HG02588 (cell line): ENCODE measurements around the gene KIF3A.

ENCODE experiments used
- ATAC-seq: cut with Tn5 transposase; IDR thresholded peaks from one replicate; pipeline ENCODE4 v1.9.1; 2021; ENCODE audit warnings: mild to moderate bottlenecking, moderate library complexity; ENCODE audit not compliant: unreplicated experiment

The KIF3A gene

GRCh38 chr5:132771503-132771998 is 34.2 kb upstream of the KIF3A start:
- no peak for ATAC-seq

GRCh38 chr5:132770476-132771159 is 33.3 kb upstream of the KIF3A start:
- no peak for ATAC-seq

GRCh38 chr5:132768485-132768868 is 31.1 kb upstream of the KIF3A start:
- ATAC-seq, result no peak

- no peak for ATAC-seq
Observed at GRCh38 chr5:132767150-132767549, 29.8 kb upstream of the KIF3A start.

- ATAC-seq, result no peak
Observed at GRCh38 chr5:132766806-132767055, 29.4 kb upstream of the KIF3A start.

- no peak for ATAC-seq
Observed at GRCh38 chr5:132766020-132766805, 28.9 kb upstream of the KIF3A start.

GRCh38 chr5:132765311-132766019 is 28.1 kb upstream of the KIF3A start:
- no peak for ATAC-seq

GRCh38 chr5:132764671-132765238 is 27.4 kb upstream of the KIF3A start:
- ATAC-seq, result no peak

- no peak for ATAC-seq
Observed at GRCh38 chr5:132764051-132764450, 26.7 kb upstream of the KIF3A start.

- ATAC-seq, result no peak
Observed at GRCh38 chr5:132763181-132764036, 26.1 kb upstream of the KIF3A start.

GRCh38 chr5:132762246-132763000 is 25.1 kb upstream of the KIF3A start:
- ATAC-seq, result no peak

GRCh38 chr5:132761321-132762240 is 24.2 kb upstream of the KIF3A start:
- ATAC-seq, result no peak

- ATAC-seq, result no peak
Observed at GRCh38 chr5:132760601-132761317, 23.4 kb upstream of the KIF3A start.

- no peak for ATAC-seq
Observed at GRCh38 chr5:132760049-132760420, 22.7 kb upstream of the KIF3A start.

- no peak for ATAC-seq
Observed at GRCh38 chr5:132759114-132760048, 22.0 kb upstream of the KIF3A start.

- no peak for ATAC-seq
Observed at GRCh38 chr5:132758451-132758850, 21.1 kb upstream of the KIF3A start.

- no peak for ATAC-seq
Observed at GRCh38 chr5:132756542-132756941, 19.2 kb upstream of the KIF3A start.
